BE2C (cell line): ENCODE data around the gene LRSAM1.

ENCODE experiments used
- DNase-seq: peaks from one replicate; pipeline ENCODE4 v3.0.0-alpha.2; 2020
- H3K27me3 ChIP-seq: fragments of 250-450 bp; sonication (Bioruptor Pico); 2 replicates; pipeline ENCODE4 v1.5.1; 2020; ENCODE audit warnings: mild to moderate bottlenecking
- H3K36me3 ChIP-seq: fragments of 250-450 bp; sonication (Bioruptor Pico); 2 replicates; pipeline ENCODE4 v1.5.1; 2020; ENCODE audit warnings: mild to moderate bottlenecking
- H3K4me1 ChIP-seq: fragments of 250-450 bp; sonication (Bioruptor Pico); 2 replicates; pipeline ENCODE4 v1.5.1; 2020
- H3K4me3 ChIP-seq: 2 replicates; pipeline ENCODE4 v1.5.1; 2011; ENCODE audit warnings: low read depth, low read length
- H3K9me3 ChIP-seq: fragments of 250-450 bp; sonication (Bioruptor Pico); 2 replicates; pipeline ENCODE4 v1.5.1; 2020
- CTCF ChIP-seq: IDR thresholded peaks from 2 replicates; pipeline ENCODE4 v1.5.1; 2012; ENCODE audit warnings: mild to moderate bottlenecking, low read depth, low read length

LRSAM1 gene

GRCh38 chr9:127496974-127497373, 45.7 kb downstream of the LRSAM1 start:
- Histone ChIP-seq H3K4me3 (no peak overlapping the region), H3K9me3 (no peaks in the 10 kb centered on the region), H3K4me1 (no peaks in the 10 kb centered on the region; the same call in 1 of the 2 replicates), H3K36me3 (peaks cover 5% of the 10 kb centered on the region), H3K27me3 (no peaks in the 10 kb centered on the region)
- DNase-seq = no peak
- TF ChIP-seq CTCF = no peak

DNA sequence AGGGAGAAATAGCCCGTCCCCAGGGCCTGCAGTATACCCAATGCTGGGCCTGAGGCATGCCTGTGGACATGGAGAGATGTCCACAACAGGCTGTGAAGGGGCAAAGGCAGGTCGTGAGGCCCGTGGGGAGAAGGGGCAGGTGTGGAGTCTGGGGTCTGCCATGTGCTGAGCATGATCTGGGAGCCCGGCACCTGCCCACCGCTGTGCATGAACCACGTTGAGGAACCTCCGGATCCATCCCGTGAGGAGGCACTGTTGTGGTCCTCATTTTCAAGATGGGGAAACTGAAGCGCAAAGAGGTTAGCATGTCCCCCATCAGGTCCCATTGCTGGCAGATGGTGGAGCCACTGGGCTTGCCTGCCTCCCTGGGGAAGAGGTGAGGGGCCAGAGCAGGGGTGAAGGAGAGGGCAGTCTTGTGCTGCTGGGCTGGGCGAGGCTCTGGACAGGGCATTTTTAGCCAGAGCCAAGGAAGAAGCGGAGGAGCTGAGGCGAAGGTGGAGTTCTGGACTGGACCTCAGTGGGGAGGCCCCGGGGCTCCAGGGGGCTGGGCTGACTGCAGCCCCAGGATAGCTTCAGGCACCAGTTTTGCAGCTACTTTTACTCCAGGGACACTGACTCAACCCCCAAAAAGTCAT, 46.5 kb downstream of the LRSAM1 start:
- Histone ChIP-seq H3K36me3 (peaks cover 5% of the 10 kb centered on the region), H3K4me3 (no peak overlapping the region), H3K9me3 (no peaks in the 10 kb centered on the region), H3K4me1 (no peaks in the 10 kb centered on the region; the same call in 1 of the 2 replicates), H3K27me3 (no peaks in the 10 kb centered on the region)
- no peak for DNase-seq
- no peak for TF ChIP-seq CTCF

DNA sequence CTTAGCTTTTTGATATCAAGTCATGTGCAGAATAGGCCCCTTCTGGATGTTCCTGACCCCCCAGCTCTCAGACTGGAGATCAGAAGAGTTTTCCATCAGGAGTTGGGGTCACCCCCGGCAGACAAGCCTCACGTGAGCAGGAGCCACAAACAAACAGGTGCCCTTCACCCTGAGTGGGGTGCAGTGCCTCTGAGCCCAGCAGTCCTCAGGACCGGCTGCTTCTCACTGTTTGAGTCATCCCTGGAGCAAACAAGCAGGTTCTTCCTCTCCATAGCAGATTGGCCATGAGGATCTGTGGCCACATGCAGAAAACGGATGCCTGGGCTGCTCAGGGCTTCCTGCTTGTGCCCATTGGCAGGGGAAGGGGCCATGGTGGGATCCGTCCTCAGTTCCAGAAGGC, 47.0 kb downstream of the LRSAM1 start:
- no peak for TF ChIP-seq CTCF
- Histone ChIP-seq H3K4me1 (no peaks in the 10 kb centered on the region; the same call in 1 of the 2 replicates), H3K9me3 (no peaks in the 10 kb centered on the region), H3K36me3 (peaks cover 5% of the 10 kb centered on the region), H3K4me3 (no peak overlapping the region), H3K27me3 (no peaks in the 10 kb centered on the region)
- DNase-seq = no peak

DNA sequence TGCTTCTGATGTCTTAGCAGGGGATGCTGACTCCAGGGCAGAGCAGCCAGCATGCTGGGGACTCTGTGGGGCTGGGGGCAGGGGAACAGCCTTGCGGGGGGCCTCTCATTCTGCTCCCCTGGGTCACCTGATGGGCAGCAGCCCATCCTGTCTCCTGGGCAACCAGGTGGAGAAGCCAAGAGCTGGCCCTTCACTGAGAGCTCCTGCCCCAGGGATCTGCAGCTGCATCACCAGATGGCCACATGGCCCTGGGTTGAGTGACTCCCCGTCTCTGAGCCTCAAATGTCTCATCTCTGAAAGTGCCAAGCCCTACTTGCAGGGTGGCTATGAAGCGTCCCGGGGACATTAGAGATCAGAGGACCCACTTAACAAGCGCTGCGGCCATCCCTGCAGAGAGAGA, 49.1 kb downstream of the LRSAM1 start:
- no peaks in the 10 kb centered on the region; the same call in 1 of the 2 replicates for H3K4me1 ChIP-seq
- H3K27me3 ChIP-seq = no peaks in the 10 kb centered on the region
- H3K36me3 ChIP-seq = peaks cover 5% of the 10 kb centered on the region
- no peaks in the 10 kb centered on the region for H3K9me3 ChIP-seq
- peak; percentile 42 for DNase-seq
- no peak overlapping the region for H3K4me3 ChIP-seq
- TF ChIP-seq CTCF = no peak

GRCh38 chr9:127500862-127501261, 49.6 kb downstream of the LRSAM1 start:
- no peaks in the 10 kb centered on the region for H3K9me3 ChIP-seq
- no peak for DNase-seq
- no peaks in the 10 kb centered on the region for H3K27me3 ChIP-seq
- H3K4me3 ChIP-seq = no peak overlapping the region
- H3K36me3 ChIP-seq = peaks cover 4% of the 10 kb centered on the region
- no peak for TF ChIP-seq CTCF
- no peaks in the 10 kb centered on the region for H3K4me1 ChIP-seq

DNA sequence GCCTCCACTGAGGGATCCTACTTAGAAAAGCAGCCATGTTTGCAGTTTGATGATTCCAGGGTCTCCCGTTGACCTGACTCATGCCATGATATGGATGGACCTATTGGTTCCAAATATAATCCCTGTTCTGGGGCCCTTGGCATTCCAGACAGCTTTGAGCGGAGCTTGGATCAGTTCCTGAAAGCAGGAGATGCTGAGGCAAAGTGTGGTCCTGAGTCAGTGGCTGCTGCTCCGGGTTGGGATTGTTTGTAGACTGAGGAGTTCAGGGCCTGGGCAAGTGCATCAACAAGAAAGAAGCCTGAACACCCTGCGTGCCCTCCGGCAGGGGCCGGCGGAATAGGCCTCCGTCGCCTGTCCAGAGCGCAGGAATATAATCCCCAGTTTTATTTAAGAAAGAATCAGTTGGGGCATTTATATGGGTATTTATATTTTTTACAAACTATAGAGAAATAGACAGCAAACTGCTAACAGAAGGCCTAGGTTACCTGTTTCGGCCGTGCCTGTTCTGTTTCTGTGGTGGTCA, 50.6 kb downstream of the LRSAM1 start:
- no peak for TF ChIP-seq CTCF
- H3K4me1 ChIP-seq = no peaks in the 10 kb centered on the region
- no peak for DNase-seq
- H3K9me3 ChIP-seq = no peaks in the 10 kb centered on the region
- H3K27me3 ChIP-seq = no peaks in the 10 kb centered on the region
- no peak overlapping the region for H3K4me3 ChIP-seq
- no peaks in the 10 kb centered on the region; the same call in 1 of the 2 replicates for H3K36me3 ChIP-seq
